Natural killer cell treated with Interleukin-12 subunit alpha and Interleukin-12 subunit beta and Interleukin-15 and Interleukin-18, amount 100 ng/mL, for 72 hours (primary cell): Measurements from ENCODE around the gene SHH. TPM values are rescaled to one million over a fixed set of nuclear protein-coding genes. Genes with fewer than 3 reads are reported as not detected.

ENCODE experiments used
- ATAC-seq, 2 donors: fragments of 150-1000 bp; cut with Tn5 transposase in 1 of 2; sonication (Bioruptor Pico), chemical (Tn5 transposase) in 1 of 2; 2 replicates each; pipeline ENCODE4 v1.10.0; 2021
- DNase-seq: peaks from one replicate; pipeline ENCODE4 v3.0.0; 2022; ENCODE audit warnings: low spot score
- H3K27ac Mint-ChIP-seq, 2 donors: 1 replicate in 1 of 2; 2 replicates in 1 of 2; pipeline ENCODE4 v1.8.0; 2022; ENCODE audit warnings: mixed read lengths in 2 of 2, mild to moderate bottlenecking in 1 of 2, moderate library complexity in 1 of 2
- H3K27me3 Mint-ChIP-seq, 2 donors: 1 replicate in 1 of 2; 2 replicates in 1 of 2; pipeline ENCODE4 v1.8.0; 2022; ENCODE audit warnings: mixed read lengths in 2 of 2
- H3K36me3 Mint-ChIP-seq: one replicate; pipeline ENCODE4 v1.8.0; 2022; ENCODE audit warnings: mixed read lengths
- H3K4me1 Mint-ChIP-seq, 2 donors: 1 replicate in 1 of 2; 2 replicates in 1 of 2; pipeline ENCODE4 v1.8.0; 2022; ENCODE audit warnings: low read depth in 2 of 2, mixed read lengths in 2 of 2, mild to moderate bottlenecking in 1 of 2
- H3K4me3 Mint-ChIP-seq: one replicate; pipeline ENCODE4 v1.8.0; 2022; ENCODE audit warnings: mixed read lengths
- H3K9me3 Mint-ChIP-seq: 2 replicates; pipeline ENCODE4 v1.8.0; 2022; ENCODE audit warnings: mixed read lengths
- total RNA-seq, 2 donors: library from RNA; stranded (reverse); gene quantifications; one replicate each; pipeline ENCODE4 v1.2.3, GENCODE V29; 2022

The SHH gene
- total RNA-seq: not detected

DNA sequence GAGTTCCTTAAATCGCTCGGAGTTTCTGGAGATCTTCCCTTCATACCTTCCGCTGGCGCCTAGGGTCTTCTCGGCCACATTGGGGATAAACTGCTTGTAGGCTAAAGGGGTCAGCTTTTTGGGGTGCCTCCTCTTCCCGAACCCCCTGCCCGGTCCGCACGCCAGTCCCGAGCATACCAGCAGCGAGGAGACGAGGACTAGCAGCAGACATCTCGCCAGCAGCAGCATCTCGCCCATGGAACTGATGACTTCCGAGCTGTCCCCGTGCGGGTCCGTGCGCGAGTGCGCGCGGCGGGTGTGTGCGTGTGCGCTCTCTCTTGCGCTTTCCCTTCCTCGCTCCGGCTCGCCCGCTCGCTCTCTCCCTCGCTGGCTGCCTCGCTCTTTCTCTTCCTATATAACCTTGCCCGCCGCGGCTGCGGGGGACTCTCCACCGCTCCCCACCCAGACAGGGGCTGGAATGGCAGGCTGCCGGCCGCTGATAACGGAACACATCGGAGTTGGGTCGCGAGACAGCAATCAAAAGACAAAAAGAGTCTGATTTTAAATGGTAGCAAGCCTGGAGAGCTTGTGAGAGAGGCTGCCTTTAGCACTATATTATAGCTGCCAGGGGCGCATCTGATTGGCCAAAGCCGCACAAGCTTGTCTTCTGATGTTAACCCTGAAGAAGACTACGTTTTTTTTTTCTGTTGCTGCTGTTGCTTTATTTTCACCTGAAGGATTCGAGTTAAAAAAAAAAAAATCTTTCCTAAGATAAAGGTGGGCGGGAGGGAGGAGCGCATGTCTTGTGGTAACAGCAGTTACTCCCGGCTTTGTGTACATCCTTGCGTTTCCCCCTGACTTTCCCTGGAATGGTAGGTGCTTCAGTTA lies at the start of gene SHH:
Gene SHH, minus strand, starts transcription at position 569 of the 867 bp plus-strand sequence. Its CDS starts 341 bp downstream, at position 228.
- no peak for DNase-seq
- Mint-ChIP-seq H3K9me3 (no peaks in the 10 kb centered on the region), H3K27me3 (peaks cover 37 to 43% of the 10 kb centered on the region in 2 donors), H3K4me3 (peak within 1 kb of the TSS; percentile 40), H3K36me3 (no peaks in the 10 kb centered on the region), H3K4me1 (peaks cover 10 to 16% of the 10 kb centered on the region in 2 donors), H3K27ac (no peak within 1 kb of the TSS)
- no peak for ATAC-seq

GRCh38 chr7:155861480-155861868 lies 49.2 kb upstream of the SHH start:
- DNase-seq: no peak

DNA sequence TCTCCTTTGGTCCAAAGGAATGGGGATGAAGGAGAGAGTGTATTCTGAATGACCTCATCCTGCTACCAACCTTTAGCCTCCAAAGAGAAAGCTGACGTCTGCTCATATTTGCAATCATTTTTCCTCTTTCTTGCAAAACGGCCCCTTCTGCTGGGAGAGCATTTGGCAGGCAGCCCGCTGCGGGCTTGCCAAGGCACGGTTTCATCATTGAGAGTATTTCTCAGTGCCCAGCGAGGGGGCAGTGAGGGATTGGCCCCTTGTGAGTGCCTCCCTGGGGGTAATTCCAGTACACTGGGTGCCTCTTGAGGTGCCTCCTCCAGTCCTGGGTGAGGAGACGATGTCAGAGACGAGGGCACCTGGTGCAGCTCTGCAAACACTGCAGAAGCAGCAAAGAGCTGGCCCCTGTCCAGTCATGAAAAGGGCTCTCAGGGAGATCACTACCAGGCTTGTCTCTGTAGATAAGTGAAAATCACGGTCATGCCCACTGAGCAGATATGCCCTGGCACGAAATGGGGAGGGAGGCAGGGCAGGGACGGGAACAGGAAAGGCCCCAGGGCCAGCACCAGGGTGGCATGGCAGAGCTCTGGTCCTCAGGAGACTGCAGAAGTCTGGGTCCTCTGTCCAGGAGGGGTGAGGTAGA lies 48.7 kb upstream of the SHH start:
- H3K27me3 Mint-ChIP-seq: peaks cover 0 to 3% of the 10 kb centered on the region in 2 donors
- no peaks in the 10 kb centered on the region for H3K4me1 Mint-ChIP-seq
- H3K27ac Mint-ChIP-seq: no peak overlapping the region
- DNase-seq: peak; percentile 35
- no peak overlapping the region for H3K4me3 Mint-ChIP-seq
- no peaks in the 10 kb centered on the region for H3K36me3 Mint-ChIP-seq
- ATAC-seq: no peak
- H3K9me3 Mint-ChIP-seq: no peaks in the 10 kb centered on the region

More at GRCh38 chr7:155861480-155861868, 49.2 kb upstream of the SHH start:
- Mint-ChIP-seq H3K36me3 (no peaks in the 10 kb centered on the region), H3K27ac (no peak overlapping the region), H3K9me3 (no peaks in the 10 kb centered on the region), H3K27me3 (peaks cover 0 to 5% of the 10 kb centered on the region in 2 donors), H3K4me1 (no peaks in the 10 kb centered on the region), H3K4me3 (no peak overlapping the region)
- ATAC-seq: no peak

DNA sequence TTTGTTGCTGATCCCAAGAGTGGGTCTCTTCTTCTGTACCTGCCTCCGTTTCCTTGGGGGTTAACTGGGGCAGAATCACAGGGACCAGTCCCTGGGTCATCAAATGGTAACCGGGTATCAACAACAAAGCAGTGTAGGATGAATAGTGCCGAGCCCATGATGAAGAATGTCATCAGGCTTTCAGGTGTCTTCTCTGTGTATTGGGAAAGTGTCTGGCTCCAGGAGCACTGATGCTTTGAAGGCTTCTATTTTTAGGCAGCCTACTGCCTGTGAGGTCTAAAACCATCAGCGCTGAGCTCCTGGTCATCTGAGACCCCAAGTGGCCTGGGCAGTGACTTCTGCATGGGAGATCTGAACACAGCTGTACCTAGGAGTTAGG lies 48.2 kb upstream of the SHH start:
- no peak for ATAC-seq
- H3K4me1 Mint-ChIP-seq: no peaks in the 10 kb centered on the region

DNA sequence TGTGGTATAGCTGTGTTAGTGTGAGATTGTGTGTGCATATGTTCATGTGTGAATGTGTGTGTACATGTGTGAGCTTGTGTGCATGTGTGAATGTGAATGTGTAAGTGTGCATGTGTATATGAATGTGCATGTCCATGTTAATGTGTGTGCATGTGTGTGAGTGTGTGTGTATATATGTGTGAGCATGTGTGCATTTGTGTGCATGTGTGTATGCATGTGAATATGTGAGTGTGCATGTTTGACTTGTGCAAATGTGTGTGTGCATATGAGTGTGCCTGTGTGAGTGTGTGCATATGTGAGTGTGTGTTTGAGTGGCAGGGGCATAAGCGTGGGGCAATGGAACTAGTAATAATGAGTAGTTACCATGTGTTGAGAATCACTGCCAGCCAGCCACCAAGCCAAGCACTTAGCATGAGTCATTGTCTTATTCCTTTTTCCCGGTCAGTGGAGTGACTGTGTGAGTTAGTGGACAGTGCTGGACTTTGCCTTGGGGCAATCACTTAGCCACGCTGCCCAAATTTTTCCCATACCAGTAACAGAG lies 46.3 kb upstream of the SHH start:
- Mint-ChIP-seq H3K27ac (no peak overlapping the region), H3K27me3 (peaks cover 0 to 3% of the 10 kb centered on the region in 2 donors), H3K36me3 (no peaks in the 10 kb centered on the region), H3K9me3 (no peaks in the 10 kb centered on the region), H3K4me1 (no peaks in the 10 kb centered on the region), H3K4me3 (no peak overlapping the region)
- ATAC-seq: no peak
- no peak for DNase-seq

More for the DNA sequence above, 48.2 kb upstream of the SHH start:
- no peaks in the 10 kb centered on the region for H3K36me3 Mint-ChIP-seq
- peaks cover 0 to 3% of the 10 kb centered on the region in 2 donors for H3K27me3 Mint-ChIP-seq
- peak; percentile 16 for DNase-seq
- H3K4me3 Mint-ChIP-seq: no peak overlapping the region
- no peak overlapping the region for H3K27ac Mint-ChIP-seq
- H3K9me3 Mint-ChIP-seq: no peaks in the 10 kb centered on the region

- H3K27me3 Mint-ChIP-seq: peaks cover 3 to 12% of the 10 kb centered on the region in 2 donors
- H3K4me1 Mint-ChIP-seq: no peaks in the 10 kb centered on the region
- H3K27ac Mint-ChIP-seq: no peak overlapping the region
- peak; percentile 29 for DNase-seq
- no peaks in the 10 kb centered on the region for H3K9me3 Mint-ChIP-seq
- no peak overlapping the region for H3K4me3 Mint-ChIP-seq
- ATAC-seq: no peak
- H3K36me3 Mint-ChIP-seq: no peaks in the 10 kb centered on the region
Observed at GRCh38 chr7:155857141-155857540, 44.9 kb upstream of the SHH start.

GRCh38 chr7:155856656-155857055 lies 44.4 kb upstream of the SHH start:
- Mint-ChIP-seq H3K4me3 (no peak overlapping the region), H3K27me3 (peaks cover under 1 to 12% of the 10 kb centered on the region in 2 donors), H3K4me1 (no peaks in the 10 kb centered on the region), H3K9me3 (no peaks in the 10 kb centered on the region), H3K36me3 (no peaks in the 10 kb centered on the region), H3K27ac (no peak overlapping the region)
- no peak for DNase-seq
- peak in 1 of 2 donors; percentile 3 for ATAC-seq

DNA sequence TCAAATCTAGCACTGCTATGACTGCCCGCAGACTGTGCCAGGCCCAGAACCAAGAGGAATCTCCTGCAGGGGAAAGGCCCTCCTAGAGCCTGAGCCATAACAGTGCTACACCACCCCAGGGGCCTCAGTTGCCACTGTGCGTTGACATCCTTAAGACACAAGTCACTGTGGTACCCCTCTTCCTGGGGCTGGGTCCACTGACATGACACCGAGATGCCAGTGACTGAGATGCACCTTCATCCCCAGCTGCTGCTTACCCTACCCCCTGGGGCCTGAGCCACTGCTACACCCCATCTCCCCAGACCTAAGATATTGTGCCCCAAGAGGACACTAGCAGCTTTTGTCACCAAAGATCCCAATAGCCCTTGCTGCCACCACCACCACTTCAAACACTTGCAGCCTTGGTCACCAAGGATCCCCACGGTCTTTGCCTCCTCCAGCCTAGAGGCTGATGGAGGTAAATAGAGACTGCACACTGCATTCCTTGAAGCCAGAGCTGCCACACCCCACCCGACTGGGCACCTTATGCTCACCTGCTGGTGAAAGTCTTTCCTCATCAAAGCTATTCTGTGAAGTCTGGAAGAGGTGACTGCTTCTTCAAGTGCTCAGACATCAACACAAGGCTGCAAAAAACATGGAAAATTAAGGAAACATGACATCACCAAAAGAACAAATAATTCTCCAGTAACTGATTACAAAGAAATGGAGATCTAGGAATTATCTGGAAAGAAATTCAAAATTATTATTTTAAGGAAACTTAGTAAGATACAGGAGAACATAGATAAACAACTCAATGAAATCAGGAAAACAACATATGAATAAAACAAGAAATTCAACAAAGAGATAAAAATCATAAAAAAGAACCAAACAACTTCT lies 40.4 kb upstream of the SHH start:
- H3K9me3 Mint-ChIP-seq: no peaks in the 10 kb centered on the region
- DNase-seq (no peak), ATAC-seq (no peak)
- no peak overlapping the region for H3K4me3 Mint-ChIP-seq
- no peaks in the 10 kb centered on the region for H3K36me3 Mint-ChIP-seq
- H3K4me1 Mint-ChIP-seq: no peaks in the 10 kb centered on the region
- peaks cover 0 to 18% of the 10 kb centered on the region in 2 donors for H3K27me3 Mint-ChIP-seq
- no peak overlapping the region for H3K27ac Mint-ChIP-seq

- no peaks in the 10 kb centered on the region for H3K9me3 Mint-ChIP-seq
- DNase-seq (no peak), ATAC-seq (peak in 1 of 2 donors; percentile 26)
Observed at GRCh38 chr7:155851892-155852291, 39.6 kb upstream of the SHH start.

GRCh38 chr7:155850766-155851678 lies 38.8 kb upstream of the SHH start:
- H3K9me3 Mint-ChIP-seq: no peaks in the 10 kb centered on the region
- H3K27ac Mint-ChIP-seq: no peak overlapping the region
- no peaks in the 10 kb centered on the region for H3K36me3 Mint-ChIP-seq
- ATAC-seq (no peak), DNase-seq (no peak)
- H3K4me3 Mint-ChIP-seq: no peak overlapping the region
- peaks cover 0 to 18% of the 10 kb centered on the region in 2 donors for H3K27me3 Mint-ChIP-seq
- H3K4me1 Mint-ChIP-seq: no peaks in the 10 kb centered on the region

More at GRCh38 chr7:155851892-155852291, 39.6 kb upstream of the SHH start:
- H3K4me3 Mint-ChIP-seq: no peak overlapping the region
- no peaks in the 10 kb centered on the region for H3K4me1 Mint-ChIP-seq
- H3K27me3 Mint-ChIP-seq: peaks cover 0 to 18% of the 10 kb centered on the region in 2 donors
- H3K36me3 Mint-ChIP-seq: no peaks in the 10 kb centered on the region
- H3K27ac Mint-ChIP-seq: no peak overlapping the region

DNA sequence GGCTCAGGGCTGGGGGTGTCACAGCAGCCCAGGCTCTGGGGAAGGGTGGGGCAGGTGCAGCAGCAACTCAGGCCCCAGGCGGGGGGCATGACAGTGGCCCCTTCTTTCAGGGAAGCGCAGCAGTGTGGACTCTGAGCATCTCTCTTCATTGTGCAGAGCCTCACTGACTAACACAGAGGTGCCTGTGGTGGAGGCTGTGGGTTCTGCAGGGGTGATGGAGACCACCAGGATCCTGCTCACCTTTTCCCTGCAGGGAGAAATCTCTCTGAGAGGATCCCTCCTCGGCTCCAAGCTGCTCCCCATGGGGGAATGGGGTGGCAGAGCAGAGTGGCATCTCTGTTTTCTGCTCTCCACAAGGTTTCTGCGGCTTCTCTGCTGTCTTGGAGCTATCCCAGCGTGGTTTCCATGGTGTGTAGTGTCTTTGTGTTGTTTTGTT lies 37.8 kb upstream of the SHH start:
- Mint-ChIP-seq H3K4me3 (no peak overlapping the region), H3K36me3 (no peaks in the 10 kb centered on the region), H3K4me1 (no peaks in the 10 kb centered on the region), H3K9me3 (no peaks in the 10 kb centered on the region), H3K27me3 (peaks cover 0 to 18% of the 10 kb centered on the region in 2 donors), H3K27ac (no peak overlapping the region)
- ATAC-seq (no peak), DNase-seq (no peak)
